NCI-H2196 treated with DMSO at 0.1 percent for 48 hours (cell line): ENCODE measurements around the gene MYO9A.
"Not testable (repeated sequence)": the region's sequence is repeated elsewhere in the genome, so short reads cannot be mapped to it uniquely, and the experiment has no call there.

Experiments used
- DNase-seq: peaks from one replicate; lab custom pipeline; 2025; ENCODE audit not compliant: unreplicated experiment; lab: John Stamatoyannopoulos, UW

The MYO9A gene

DNA sequence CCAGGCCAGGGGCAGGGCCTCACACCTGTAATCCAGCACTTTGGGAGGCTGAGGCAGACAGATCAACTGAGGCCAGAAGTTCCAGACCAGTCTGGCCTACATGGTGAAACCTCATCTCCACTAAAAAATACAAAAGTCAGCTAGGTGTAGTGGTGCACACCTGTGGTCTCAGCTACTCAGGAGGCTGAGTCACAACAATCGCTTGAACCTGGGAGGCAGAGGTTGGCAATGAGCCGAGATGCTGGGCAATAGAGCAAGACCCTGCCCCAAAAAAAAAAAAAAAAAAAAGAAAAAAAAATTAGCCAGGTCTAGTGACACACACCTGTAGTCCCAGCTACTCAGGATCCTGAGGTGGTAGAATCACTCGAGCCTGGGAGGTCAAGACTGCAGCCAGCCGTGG lies 18.8 kb downstream of the MYO9A start:
- no peak for DNase-seq

DNA sequence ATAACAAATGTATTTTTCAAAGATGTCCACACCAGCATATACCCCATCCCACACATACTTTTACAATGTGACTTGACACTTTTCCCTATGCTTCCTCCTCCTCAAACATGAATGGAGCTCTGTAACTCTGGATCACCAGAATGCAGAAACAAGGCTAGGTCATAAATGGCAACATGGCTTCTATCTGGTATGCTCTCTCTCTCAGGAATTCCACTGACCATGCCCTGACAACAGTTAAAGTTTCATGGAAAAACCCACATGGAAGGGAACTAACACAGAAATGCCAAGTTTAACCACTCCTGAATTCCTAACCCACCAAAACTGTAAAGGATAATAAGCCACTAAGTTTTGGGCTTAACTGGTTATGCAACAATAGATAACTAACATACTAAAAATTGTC lies 19.9 kb downstream of the MYO9A start:
- no peak for DNase-seq

DNA sequence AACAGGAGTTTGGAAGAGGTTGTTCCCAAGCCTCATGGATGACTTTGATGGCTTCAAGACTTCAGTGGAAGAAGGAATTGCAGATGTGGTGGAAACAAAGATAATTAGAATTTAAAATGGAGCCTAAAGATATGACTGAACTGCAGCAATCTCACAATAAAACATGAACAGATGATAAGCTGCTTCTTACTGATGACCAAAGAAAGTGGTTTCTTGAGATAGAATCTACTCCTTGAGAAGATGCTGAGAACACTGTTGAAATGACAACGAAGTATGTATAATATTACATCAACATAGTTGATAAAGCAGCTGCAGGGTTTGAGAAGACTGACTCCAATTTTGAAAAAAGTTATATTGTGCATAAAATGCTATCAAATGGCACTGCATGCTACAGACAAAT lies 21.2 kb downstream of the MYO9A start:
- no peak for DNase-seq

DNA sequence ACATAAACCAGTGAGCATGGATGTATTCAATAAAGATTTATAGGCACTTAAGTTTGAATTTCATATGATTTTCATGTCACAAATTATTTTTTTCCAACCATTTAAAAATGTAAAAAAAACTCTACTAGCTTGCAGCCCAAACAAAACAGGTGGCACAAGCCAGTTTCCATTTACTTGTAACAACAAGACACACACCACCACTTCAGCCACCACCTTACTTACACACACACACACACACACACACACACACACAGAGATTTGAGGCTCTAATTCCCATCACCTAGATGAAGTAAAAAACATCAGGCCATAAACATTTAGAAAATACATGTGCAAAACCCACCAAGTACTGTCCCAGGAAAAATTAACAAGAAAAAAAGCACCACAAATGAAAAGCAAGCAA lies 25.3 kb downstream of the MYO9A start:
- DNase-seq: no peak

DNA sequence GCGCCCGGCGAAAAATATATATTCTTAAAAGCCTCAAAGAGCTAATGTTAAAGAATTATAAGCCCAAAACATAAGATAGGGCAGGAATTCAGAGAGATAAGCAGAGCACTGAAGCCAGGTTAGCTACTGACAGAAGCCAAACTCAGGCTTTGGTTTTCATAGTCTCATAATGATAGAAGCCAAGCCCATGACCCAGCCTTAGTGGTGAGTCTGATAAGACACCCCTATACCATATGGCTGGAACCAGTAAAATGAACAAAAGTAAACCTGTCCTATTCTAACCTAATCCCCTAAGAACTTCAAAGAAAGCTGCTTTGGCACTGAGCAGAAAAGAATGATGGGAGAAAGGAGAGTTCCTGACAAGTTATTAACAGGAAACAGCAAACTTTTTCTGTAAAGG lies 25.9 kb downstream of the MYO9A start:
- DNase-seq: no peak

DNA sequence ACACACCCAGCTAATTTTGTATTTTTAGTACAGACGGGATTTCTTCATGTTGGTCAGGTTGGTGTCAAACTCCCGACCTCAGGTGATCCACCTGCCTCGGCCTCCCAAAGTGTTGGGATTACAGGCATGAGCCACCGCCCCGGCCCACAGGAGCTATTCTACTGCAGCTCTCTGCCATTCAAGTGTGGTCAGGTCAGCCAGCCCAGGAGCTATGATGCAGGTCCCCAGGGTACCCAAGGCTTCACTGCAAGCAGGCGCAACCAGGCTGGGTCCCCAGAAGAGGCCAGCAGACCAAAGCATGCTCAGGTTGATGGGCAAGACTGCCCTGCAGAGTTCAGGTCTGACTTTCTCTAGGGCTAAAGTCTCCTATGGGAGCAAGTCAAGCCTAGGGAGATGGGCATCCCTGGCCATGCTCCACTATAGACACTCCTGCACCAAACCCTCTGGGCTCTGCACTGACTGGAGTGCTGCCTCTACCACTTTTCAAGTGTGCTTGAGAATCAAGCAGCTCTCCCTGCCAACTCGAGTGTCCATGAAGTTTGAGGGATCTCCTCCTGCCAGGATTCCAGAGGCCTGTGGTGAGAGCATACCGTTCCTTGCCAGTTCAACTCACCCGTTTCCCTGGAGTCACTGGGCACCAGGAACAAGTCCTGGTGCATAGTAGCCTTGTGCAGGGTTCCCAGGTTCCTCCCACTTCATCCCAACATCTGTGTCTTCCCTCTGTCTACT lies 30.9 kb downstream of the MYO9A start:
- DNase-seq: no peak

DNA sequence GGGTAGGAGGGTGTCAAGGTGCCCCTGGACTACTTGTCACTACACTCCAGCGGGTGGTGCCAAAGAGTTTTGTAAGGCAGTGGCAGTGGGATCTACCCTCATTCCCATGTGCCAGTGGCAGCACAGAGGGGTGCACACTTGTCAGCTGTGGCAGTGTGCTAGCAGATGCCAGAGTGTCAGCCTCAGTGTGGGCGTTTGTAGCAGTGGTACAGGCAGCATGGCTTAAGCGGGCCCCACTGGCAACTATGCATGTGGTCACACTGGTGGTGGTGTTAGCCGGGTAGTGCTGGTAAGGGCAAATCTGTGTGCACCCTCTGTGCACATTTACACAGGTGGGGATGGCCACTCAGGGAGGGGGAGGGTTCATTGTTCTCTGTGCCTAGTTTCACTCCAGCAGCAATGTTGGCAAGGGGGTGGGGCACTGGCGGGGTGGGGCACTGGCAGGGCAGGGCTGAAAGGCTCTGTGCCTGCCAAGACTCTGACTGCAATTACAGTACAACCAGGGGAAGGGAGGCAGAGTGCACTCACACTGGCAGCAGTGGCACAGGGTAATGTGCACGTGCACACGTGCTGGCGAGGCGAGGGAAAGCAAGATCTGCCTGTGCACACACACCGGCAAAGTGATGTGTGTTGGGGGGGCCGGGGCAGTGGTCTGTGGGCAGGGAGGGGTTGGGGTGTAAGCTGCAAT lies 31.8 kb downstream of the MYO9A start:
- no peak for DNase-seq

DNA sequence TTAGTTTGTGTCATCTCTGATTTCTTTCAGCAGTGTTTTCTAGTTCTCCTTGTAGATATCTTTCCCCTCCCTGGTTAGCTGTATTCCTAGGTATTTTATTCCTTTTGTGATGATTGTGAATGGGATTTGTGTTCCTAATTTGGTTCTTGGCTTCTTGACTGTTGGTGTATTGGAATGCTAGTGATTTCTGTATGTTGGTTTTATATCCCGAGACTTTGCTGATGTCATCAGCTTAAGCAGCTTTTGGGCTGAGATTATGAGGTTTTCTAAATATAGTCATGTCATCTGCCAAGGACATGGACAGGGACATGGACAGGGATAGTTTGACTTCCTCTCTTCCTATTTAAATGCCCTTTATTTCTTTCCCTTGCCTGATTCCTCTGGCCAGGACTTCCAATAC lies 35.8 kb downstream of the MYO9A start:
- no peak for DNase-seq

DNA sequence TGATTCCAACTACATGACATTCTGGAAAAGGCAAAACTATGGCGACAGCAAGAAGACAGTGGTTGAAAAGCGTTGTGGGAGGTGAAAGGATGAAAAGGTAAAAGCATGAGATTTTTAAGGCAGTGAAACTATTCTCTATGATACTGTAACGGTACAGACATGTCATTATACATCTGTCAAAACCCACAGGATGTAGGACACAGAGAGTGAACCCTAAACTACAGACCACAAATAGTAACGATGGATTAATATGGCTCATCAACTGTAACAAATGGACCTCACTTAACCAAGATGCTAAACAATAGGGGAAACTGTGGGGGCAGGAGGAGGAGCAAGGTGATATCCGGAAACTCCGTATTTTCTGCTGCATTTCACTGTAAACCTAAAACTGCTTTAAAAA lies 39.1 kb downstream of the MYO9A start:
- no peak for DNase-seq

DNA sequence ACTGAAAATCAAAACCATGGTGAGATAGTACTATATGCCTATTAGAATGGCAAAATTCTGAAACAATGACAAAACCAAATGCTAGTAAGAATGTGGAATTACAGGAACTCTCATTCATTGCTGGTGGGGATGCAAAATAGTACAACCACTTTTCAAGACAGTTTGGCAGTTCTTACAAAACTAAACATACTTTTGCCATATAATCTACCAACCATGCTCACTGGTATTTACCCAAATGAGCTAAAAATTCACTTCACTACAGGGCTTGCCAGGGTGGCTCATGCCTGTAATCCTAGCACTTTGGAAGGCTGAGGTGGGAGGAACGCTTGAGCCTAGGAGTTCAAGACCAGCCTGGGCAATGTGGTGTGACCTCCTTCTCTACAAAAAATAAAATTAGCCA lies 40.0 kb downstream of the MYO9A start:
- DNase-seq: no peak

DNA sequence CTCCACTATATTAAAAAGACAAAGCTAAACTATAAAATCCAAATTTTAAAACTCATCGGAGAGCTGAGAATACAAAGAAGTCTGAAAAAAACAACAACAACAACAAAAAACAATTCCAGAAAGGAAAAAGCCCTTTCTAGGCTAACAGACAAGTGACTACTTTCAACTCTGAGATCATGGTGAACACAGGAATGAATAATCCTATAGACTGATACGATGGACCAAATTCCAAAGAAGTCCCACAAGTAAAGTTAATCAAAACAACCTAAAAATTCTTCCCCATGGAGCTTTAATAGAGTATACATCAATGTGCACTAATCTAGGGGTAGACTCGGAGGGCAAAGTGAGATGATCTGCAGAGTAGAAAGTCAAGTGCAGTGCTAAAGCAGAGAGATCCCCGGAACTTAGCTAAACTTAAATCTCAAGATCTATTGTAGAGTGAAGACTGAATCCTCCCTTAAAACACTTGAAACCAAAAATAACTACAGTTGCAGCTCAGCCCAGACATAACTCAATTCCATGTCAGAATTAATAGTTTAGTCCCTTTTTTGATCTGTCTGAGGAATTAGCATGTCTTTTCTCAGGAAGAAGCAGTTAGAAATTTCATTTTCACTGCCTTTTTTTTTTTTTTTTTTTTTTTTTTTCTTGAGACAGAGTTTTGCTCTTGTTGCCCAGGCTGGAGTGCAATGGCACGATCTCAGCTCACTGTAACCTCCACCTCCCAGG lies 43.5 kb downstream of the MYO9A start:
- no peak for DNase-seq

DNA sequence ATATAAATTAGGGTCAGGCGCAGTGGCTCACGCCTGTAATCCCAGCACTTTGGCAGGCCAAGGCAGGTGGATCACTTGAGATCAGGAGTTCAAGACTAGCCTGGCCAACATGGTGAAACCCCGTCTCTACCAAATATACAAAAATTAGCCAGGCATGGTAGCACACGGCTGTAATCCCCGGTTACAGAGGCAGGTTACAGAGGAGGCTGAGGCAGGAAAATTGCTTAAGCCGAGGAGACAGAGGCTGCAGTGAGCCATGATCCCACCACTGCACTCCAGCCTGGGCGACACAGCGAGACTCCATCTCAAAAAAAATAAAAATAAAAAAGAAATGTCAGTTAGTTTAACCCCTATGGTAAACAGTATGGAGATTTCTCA lies 46.5 kb downstream of the MYO9A start:
- not testable (repeated sequence) for DNase-seq

DNA sequence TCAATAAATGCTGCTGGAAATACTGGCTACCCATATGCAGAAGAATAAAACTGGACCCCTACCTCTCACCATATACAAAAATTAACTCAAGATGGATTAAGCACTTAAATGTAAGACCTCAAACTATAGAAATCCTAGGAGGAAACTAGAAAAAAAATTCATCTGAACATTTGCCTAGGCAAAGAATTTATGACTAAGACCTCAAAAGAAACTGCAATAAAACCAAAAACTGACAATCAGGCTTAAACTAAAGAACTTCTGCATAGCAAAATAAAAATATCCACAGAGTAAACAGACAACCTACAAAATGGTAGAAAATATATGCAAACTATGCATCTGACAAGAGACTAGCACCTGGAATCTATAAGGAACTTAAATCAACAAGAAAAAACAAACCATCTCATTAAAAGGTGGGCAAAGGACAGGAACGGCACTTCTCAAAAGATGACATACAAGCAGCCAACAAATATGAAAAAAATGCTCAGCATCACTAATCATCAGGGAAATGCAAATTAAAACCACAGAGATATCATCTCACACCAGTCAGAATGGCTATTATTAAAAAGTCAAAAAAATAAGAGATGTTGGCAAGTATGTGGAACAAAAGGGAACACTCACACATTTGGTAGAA lies 47.0 kb downstream of the MYO9A start:
- DNase-seq: no peak

DNA sequence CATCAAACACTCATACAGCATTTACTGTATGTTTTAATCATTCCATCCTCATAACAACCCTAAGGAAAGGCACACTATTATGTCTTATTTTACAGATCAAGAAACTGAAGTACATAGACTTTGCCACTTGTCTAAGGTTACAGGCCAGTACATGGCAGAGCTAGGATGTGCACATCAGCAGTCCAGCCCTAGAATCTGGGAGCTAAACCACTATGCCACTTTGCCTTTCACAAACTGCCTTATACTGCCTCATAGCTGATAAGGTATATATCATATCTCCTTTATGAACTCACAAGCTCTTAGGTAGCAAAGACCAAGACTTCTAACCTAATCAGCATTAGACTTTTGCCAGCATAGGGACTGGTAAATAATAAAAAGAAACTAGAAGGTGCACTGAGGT lies 49.1 kb downstream of the MYO9A start:
- no peak for DNase-seq

DNA sequence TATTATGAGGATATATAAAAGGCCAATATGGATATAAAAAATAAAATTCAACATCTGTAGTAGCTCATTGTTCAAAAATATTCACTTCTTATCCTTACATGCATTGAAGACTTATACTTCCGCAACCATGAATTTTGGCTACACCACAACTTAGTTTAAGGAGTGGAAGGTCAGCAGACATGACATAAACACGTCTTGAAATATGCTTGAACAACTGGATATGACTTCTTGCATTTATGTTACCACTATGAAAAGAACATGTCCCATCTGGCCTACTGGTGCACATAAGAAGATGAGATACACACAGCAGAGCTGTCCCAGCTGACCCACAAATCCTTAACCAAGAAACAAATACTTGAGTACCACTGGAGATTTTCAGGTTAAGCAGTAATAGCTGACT lies 52.1 kb downstream of the MYO9A start:
- DNase-seq: no peak

DNA sequence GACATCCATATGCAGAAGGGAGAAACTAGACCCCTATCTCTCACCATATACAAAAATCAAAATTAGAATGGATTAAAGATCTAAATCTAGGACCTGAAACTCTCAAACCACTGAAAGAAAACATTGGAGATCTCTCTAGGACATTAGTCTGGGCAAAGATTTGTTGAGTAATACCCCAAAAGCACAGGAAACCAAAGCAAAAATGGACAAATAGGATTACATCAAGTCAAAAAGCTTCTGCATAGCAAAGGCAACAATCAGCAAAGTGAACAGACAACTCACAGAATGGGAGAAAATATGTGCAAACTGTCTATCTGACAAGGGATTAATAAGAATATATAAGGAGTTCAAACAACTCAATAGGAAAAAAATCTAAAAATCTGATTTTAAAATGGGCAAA lies 54.8 kb downstream of the MYO9A start:
- DNase-seq: no peak

DNA sequence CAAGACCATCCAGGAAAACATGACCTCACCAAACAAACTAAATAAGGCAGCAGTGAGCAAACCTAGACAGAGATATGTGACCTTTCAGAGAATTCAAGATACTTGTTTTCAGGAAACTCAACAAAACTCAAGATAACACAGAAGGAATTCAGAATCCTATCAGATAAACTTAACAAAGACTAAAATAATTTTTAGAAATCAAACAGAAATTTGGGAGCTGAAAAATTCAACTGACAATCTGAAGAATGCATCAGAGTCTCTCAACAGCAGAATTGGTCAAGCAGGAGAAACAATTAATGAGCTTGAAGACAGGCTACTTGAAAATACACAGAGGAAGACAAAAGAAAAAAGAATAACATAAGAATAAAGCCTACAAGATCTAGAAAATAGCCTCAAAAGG lies 55.6 kb downstream of the MYO9A start:
- no peak for DNase-seq

DNA sequence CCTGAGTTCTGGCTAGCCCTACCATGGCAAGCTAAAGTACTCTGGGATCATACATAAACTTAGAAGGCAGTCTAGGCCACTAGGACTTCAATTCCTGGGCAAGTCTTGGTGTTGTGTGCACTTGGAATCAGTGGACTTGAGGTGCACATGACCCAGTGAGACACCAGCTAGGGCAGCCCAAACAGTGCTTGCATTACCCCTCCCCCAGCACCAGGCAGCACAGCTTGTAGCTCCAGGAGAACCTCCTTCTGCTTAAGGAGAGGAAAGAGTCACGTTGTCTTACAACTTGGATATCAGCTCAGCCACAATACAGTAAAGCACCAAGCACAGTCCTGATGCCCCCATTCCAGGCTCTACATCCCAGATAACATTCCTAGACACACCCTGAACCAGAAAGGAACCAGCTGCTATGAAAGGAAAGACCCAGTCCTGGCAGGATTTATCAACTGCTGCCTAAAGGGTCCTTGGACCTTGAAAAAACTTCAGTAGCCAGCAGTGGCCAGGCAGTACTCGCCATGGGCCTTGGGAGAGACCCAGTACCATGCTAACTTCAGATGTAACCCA lies 57.2 kb downstream of the MYO9A start:
- no peak for DNase-seq

DNA sequence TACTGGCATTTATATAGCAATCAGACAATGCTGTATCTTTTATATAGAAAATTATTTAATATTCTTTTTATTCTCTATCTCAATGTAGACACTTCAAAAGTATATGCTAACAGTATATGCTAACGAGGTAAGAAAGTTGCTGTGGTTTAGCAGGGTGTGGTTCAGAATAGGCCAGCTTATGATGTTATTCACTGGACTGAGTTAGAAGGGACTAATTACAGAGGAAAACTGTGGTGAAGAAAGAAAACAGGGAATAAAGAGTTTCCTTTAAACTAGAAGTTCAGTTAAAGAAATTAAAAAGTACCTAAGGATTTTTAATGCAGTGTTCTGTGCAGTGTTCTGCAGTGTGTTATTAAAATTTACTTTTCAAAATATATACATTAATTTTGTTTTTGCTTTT lies 59.4 kb downstream of the MYO9A start:
- no peak for DNase-seq

DNA sequence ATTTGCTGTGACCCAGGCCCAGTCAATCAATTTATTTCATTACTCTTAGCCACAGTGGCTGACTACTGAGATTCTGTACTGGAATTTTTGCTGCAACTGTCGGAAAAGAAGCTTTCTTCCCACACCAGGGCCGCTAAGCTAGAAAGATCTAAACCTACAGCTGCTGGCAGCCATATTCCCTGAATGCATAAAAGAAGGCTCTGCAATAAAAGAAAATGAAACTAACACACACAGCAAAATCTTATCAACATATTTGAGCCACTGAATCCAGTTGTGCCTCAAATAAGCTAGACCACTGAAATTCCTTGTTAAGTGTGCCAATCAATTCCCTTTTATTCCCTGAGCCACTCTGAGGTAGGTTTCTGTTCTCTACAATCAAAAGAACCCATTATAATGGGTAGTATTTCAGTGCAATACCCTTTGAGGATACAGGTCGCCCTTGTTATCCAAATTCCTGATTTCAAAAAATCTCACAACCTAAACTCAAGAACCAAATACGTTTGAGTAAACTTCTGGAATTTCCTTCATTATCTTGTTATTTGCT lies 60.3 kb downstream of the MYO9A start:
- DNase-seq: no peak

DNA sequence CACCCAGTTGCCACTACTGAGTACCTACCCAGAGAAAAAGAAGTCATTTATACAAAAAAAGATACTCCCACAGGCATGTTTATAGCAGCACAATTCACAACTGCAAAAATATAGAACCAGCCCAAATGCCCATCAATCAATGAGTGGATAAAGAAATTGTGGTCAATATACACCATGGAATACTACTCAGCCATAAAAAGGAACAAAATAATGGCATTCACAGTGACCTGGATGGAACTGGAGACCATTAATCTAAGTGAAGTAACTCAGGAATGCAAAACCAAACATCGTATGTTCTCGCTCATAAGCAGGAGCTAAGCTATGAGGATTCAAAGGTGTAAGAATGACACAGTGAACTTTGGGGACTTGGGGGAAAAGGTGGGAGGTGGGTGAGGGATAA lies 61.7 kb downstream of the MYO9A start:
- not testable (repeated sequence) for DNase-seq
